HG03103 (cell line): ENCODE data around the gene PTPRF.
"Not testable (repeated sequence)": the region's sequence is repeated elsewhere in the genome, so short reads cannot be mapped to it uniquely, and the experiment has no call there.

Experiments
- ATAC-seq: cut with Tn5 transposase; IDR thresholded peaks from one replicate; pipeline ENCODE4 v1.9.1; 2021; ENCODE audit warnings: low read depth; ENCODE audit not compliant: unreplicated experiment

Gene PTPRF

GRCh38 chr1:43619996-43620920, 89.6 kb downstream of the PTPRF start:
- no peak for ATAC-seq

- ATAC-seq = no peak
These were observed 90.3 kb downstream of the PTPRF start for GRCh38 chr1:43620956-43621355.

- ATAC-seq = no peak
These were observed 90.7 kb downstream of the PTPRF start for GRCh38 chr1:43621386-43621785.

GRCh38 chr1:43621861-43622260, 91.2 kb downstream of the PTPRF start:
- ATAC-seq = no peak

GRCh38 chr1:43622471-43622870, 91.8 kb downstream of the PTPRF start:
- ATAC-seq = no peak

GRCh38 chr1:43622901-43623780, 92.5 kb downstream of the PTPRF start:
- no peak for ATAC-seq

- no peak for ATAC-seq
These were observed 94.5 kb downstream of the PTPRF start for GRCh38 chr1:43625063-43625780.

GRCh38 chr1:43632135-43632670, 101.5 kb downstream of the PTPRF start:
- no peak for ATAC-seq

GRCh38 chr1:43634721-43635120, 104.0 kb downstream of the PTPRF start:
- ATAC-seq = no peak

- ATAC-seq = no peak
These were observed 105.4 kb downstream of the PTPRF start for GRCh38 chr1:43636006-43636641.

- ATAC-seq = no peak
These were observed 106.6 kb downstream of the PTPRF start for GRCh38 chr1:43637267-43637666.

- not testable (repeated sequence) for ATAC-seq
These were observed 107.7 kb downstream of the PTPRF start for GRCh38 chr1:43638381-43638780.

- no peak for ATAC-seq
These were observed 109.5 kb downstream of the PTPRF start for GRCh38 chr1:43639976-43640794.

- no peak for ATAC-seq
These were observed 113.9 kb downstream of the PTPRF start for GRCh38 chr1:43644558-43644957.

- ATAC-seq = no peak
These were observed 114.8 kb downstream of the PTPRF start for GRCh38 chr1:43645461-43645860.

GRCh38 chr1:43647331-43647730, 116.6 kb downstream of the PTPRF start:
- not testable (repeated sequence) for ATAC-seq

GRCh38 chr1:43648221-43648847, 117.7 kb downstream of the PTPRF start:
- ATAC-seq = no peak

- ATAC-seq = no peak
These were observed 118.3 kb downstream of the PTPRF start for GRCh38 chr1:43648876-43649477.
